ENCODE measurements around the gene SCYGR6. TPM values are rescaled to one million over a fixed set of nuclear protein-coding genes. Genes with fewer than 3 reads are reported as not detected.

The SCYGR6 gene
- total RNA-seq, 1 donor from 2014 or later = not detected

DNA sequence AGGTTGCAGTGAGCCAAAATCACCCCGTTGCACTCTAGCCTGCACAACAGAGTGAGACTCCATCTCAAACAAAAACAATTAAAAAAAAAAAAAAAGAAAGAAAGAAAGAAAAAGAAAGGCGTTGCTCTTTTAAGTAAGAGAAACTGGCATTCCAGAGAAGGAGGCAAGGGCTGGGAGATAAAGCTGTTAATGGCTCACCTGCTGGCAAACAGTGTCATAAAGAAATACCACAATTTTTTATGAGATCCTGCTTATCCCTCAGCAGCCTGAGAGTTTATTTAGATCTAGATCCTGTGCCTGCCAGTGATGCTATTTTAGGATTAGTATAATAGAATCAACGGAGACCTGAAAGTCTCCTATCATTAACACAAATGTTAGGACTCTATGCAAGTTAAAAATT, 23.0 kb downstream of the SCYGR6 start:
- no peak for DNase-seq (ENCODE audit: extremely low spot score, unreplicated experiment)
- TF ChIP-seq, protein P1, sequence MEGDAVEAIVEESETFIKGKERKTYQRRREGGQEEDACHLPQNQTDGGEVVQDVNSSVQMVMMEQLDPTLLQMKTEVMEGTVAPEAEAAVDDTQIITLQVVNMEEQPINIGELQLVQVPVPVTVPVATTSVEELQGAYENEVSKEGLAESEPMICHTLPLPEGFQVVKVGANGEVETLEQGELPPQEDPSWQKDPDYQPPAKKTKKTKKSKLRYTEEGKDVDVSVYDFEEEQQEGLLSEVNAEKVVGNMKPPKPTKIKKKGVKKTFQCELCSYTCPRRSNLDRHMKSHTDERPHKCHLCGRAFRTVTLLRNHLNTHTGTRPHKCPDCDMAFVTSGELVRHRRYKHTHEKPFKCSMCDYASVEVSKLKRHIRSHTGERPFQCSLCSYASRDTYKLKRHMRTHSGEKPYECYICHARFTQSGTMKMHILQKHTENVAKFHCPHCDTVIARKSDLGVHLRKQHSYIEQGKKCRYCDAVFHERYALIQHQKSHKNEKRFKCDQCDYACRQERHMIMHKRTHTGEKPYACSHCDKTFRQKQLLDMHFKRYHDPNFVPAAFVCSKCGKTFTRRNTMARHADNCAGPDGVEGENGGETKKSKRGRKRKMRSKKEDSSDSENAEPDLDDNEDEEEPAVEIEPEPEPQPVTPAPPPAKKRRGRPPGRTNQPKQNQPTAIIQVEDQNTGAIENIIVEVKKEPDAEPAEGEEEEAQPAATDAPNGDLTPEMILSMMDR (IDR thresholded peaks at IDR 0.05) = no peak
- Mint-ChIP-seq H3K4me1 (ENCODE audit: unreplicated experiment) (peaks cover 11% of the 10 kb centered on the region), H3K27ac (ENCODE audit: unreplicated experiment) (no peak overlapping the region), H3K9me3 (ENCODE audit: unreplicated experiment) (no peaks in the 10 kb centered on the region), H3K4me3 (ENCODE audit: unreplicated experiment) (no peak overlapping the region), H3K27me3 (ENCODE audit: unreplicated experiment) (peaks cover 4% of the 10 kb centered on the region), H3K36me3 (ENCODE audit: unreplicated experiment) (no peaks in the 10 kb centered on the region)

DNA sequence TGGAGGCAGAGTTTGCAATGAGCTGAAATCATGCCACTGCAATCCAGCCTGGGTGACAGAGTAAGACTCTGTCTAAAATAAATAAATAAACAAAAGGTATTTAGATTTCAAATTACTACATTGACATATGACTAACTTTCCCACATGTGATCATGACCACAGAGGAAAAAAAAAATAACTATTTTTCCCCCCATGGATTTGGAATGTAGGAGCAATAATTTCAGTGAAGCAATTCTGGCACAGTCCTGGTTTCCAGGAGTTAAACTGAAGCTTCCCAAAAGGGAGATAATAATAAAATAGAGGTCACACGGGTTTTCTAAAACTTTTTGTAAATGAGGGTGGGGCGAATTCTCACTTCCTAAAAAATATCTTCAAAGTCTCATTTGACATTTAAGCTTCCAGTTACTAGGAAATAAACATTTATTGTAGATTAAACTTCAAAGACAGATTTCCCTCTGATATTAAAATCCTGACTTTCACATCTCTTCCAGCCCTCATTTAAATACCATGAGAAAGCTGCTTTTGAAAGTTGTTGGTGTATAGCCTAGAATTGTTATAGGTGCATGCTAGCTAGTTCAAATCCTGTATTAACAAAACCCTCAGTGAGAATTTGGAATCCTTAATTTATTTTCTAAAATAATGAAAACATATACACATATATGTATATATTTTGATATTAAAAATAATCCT, 27.4 kb downstream of the SCYGR6 start:
- H3K4me1 Mint-ChIP-seq (ENCODE audit: unreplicated experiment) = no peaks in the 10 kb centered on the region
- no peaks in the 10 kb centered on the region for H3K36me3 Mint-ChIP-seq (ENCODE audit: unreplicated experiment)
- DNase-seq (ENCODE audit: extremely low spot score, unreplicated experiment) = no peak
- no peak overlapping the region for H3K4me3 Mint-ChIP-seq (ENCODE audit: unreplicated experiment)
- peaks cover 17% of the 10 kb centered on the region for H3K27me3 Mint-ChIP-seq (ENCODE audit: unreplicated experiment)
- no peaks in the 10 kb centered on the region for H3K9me3 Mint-ChIP-seq (ENCODE audit: unreplicated experiment)
- TF ChIP-seq, protein P1 (IDR thresholded peaks at IDR 0.05) = no peak
- no peak overlapping the region for H3K27ac Mint-ChIP-seq (ENCODE audit: unreplicated experiment)

GRCh38 chr2:227687189-227687588, 37.4 kb downstream of the SCYGR6 start:
- Mint-ChIP-seq H3K36me3 (ENCODE audit: unreplicated experiment) (no peaks in the 10 kb centered on the region), H3K4me1 (ENCODE audit: unreplicated experiment) (no peaks in the 10 kb centered on the region), H3K4me3 (ENCODE audit: unreplicated experiment) (no peak overlapping the region), H3K27me3 (ENCODE audit: unreplicated experiment) (peaks cover 12% of the 10 kb centered on the region), H3K9me3 (ENCODE audit: unreplicated experiment) (no peaks in the 10 kb centered on the region), H3K27ac (ENCODE audit: unreplicated experiment) (no peak overlapping the region)
- no peak for DNase-seq (ENCODE audit: extremely low spot score, unreplicated experiment)
- TF ChIP-seq, protein P1 (IDR thresholded peaks at IDR 0.05) = no peak

GRCh38 chr2:227684258-227684657, 40.3 kb downstream of the SCYGR6 start:
- Mint-ChIP-seq H3K9me3 (ENCODE audit: unreplicated experiment) (no peaks in the 10 kb centered on the region), H3K27me3 (ENCODE audit: unreplicated experiment) (no peaks in the 10 kb centered on the region), H3K27ac (ENCODE audit: unreplicated experiment) (no peak overlapping the region), H3K4me3 (ENCODE audit: unreplicated experiment) (no peak overlapping the region), H3K36me3 (ENCODE audit: unreplicated experiment) (no peaks in the 10 kb centered on the region), H3K4me1 (ENCODE audit: unreplicated experiment) (no peaks in the 10 kb centered on the region)
- TF ChIP-seq, protein P1 (IDR thresholded peaks at IDR 0.05) = no peak
- no peak for DNase-seq (ENCODE audit: extremely low spot score, unreplicated experiment)

GRCh38 chr2:227677928-227678327, 46.6 kb downstream of the SCYGR6 start:
- H3K9me3 Mint-ChIP-seq (ENCODE audit: unreplicated experiment) = no peaks in the 10 kb centered on the region
- TF ChIP-seq, protein P1 (IDR thresholded peaks at IDR 0.05) = no peak
- H3K27me3 Mint-ChIP-seq (ENCODE audit: unreplicated experiment) = peaks cover 5% of the 10 kb centered on the region
- H3K27ac Mint-ChIP-seq (ENCODE audit: unreplicated experiment) = no peak overlapping the region
- H3K4me3 Mint-ChIP-seq (ENCODE audit: unreplicated experiment) = no peak overlapping the region
- no peaks in the 10 kb centered on the region for H3K4me1 Mint-ChIP-seq (ENCODE audit: unreplicated experiment)
- no peak for DNase-seq (ENCODE audit: extremely low spot score, unreplicated experiment)
- no peaks in the 10 kb centered on the region for H3K36me3 Mint-ChIP-seq (ENCODE audit: unreplicated experiment)
